T1000 (cell line): Measurements from ENCODE around the gene GRM8.

Source experiments
- DNase-seq: peaks from one replicate; lab custom pipeline; 2025; ENCODE audit warnings: mixed read lengths; lab: John Stamatoyannopoulos, UW

The GRM8 gene

GRCh38 chr7:126806614-126807013 lies 446.1 kb downstream of the GRM8 start:
- DNase-seq: no peak

GRCh38 chr7:126805351-126805750 lies 447.4 kb downstream of the GRM8 start:
- DNase-seq: no peak

- no peak for DNase-seq
Measured at GRCh38 chr7:126804604-126805003, 448.1 kb downstream of the GRM8 start.

GRCh38 chr7:126803990-126804389 lies 448.8 kb downstream of the GRM8 start:
- DNase-seq: no peak

- no peak for DNase-seq
Measured at GRCh38 chr7:126803060-126803665, 449.6 kb downstream of the GRM8 start.

GRCh38 chr7:126801733-126802132 lies 451.0 kb downstream of the GRM8 start:
- no peak for DNase-seq

- DNase-seq: no peak
Measured at GRCh38 chr7:126799541-126799940, 453.2 kb downstream of the GRM8 start.

GRCh38 chr7:126792521-126792920 lies 460.2 kb downstream of the GRM8 start:
- no peak for DNase-seq

- no peak for DNase-seq
Measured at GRCh38 chr7:126791306-126791705, 461.4 kb downstream of the GRM8 start.

- no peak for DNase-seq
Measured at GRCh38 chr7:126790763-126791162, 462.0 kb downstream of the GRM8 start.

- DNase-seq: no peak
Measured at GRCh38 chr7:126783613-126784012, 469.1 kb downstream of the GRM8 start.

- no peak for DNase-seq
Measured at GRCh38 chr7:126780993-126781392, 471.7 kb downstream of the GRM8 start.

GRCh38 chr7:126778101-126778500 lies 474.6 kb downstream of the GRM8 start:
- no peak for DNase-seq

- DNase-seq: no peak
Measured at GRCh38 chr7:126776498-126776897, 476.2 kb downstream of the GRM8 start.

GRCh38 chr7:126774077-126774476 lies 478.7 kb downstream of the GRM8 start:
- DNase-seq: no peak

- no peak for DNase-seq
Measured at GRCh38 chr7:126768836-126769235, 483.9 kb downstream of the GRM8 start.

- no peak for DNase-seq
Measured at GRCh38 chr7:126760914-126761577, 491.7 kb downstream of the GRM8 start.

GRCh38 chr7:126755381-126755780 lies 497.4 kb downstream of the GRM8 start:
- no peak for DNase-seq

GRCh38 chr7:126750207-126750911 lies 502.4 kb downstream of the GRM8 start:
- no peak for DNase-seq

- DNase-seq: no peak
Measured at GRCh38 chr7:126728967-126729366, 523.8 kb downstream of the GRM8 start.

- no peak for DNase-seq
Measured at GRCh38 chr7:126727930-126728391, 524.8 kb downstream of the GRM8 start.

GRCh38 chr7:126723966-126724544 lies 528.7 kb downstream of the GRM8 start:
- no peak for DNase-seq

- DNase-seq: no peak
Measured at GRCh38 chr7:126720232-126720631, 532.5 kb downstream of the GRM8 start.
